ENCODE measurements around the gene HDDC2.
"Not testable (repeated sequence)": the region's sequence is repeated elsewhere in the genome, so short reads cannot be mapped to it uniquely, and the experiment has no call there.

HDDC2 gene

DNA sequence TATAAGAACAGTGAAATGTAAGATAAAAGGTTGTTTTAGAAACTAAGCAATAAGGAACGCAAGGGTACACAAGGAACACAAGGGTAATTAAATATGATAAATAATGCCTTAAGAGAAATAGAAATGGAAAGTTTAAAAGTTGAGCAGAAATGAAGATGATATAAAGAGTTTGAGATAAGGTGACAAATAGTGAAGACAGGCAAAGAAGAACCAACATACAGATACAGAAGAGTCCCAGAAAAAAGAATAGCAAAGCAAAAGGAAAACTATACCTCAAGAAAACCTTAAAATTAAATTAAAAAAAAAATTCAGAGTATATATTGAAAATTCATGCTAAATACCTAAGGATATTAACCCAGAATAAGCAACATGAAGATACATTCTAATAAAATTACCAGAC, 16.4 kb downstream of the HDDC2 start:
- TF ChIP-seq, protein P1, sequence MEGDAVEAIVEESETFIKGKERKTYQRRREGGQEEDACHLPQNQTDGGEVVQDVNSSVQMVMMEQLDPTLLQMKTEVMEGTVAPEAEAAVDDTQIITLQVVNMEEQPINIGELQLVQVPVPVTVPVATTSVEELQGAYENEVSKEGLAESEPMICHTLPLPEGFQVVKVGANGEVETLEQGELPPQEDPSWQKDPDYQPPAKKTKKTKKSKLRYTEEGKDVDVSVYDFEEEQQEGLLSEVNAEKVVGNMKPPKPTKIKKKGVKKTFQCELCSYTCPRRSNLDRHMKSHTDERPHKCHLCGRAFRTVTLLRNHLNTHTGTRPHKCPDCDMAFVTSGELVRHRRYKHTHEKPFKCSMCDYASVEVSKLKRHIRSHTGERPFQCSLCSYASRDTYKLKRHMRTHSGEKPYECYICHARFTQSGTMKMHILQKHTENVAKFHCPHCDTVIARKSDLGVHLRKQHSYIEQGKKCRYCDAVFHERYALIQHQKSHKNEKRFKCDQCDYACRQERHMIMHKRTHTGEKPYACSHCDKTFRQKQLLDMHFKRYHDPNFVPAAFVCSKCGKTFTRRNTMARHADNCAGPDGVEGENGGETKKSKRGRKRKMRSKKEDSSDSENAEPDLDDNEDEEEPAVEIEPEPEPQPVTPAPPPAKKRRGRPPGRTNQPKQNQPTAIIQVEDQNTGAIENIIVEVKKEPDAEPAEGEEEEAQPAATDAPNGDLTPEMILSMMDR (conservative IDR thresholded peaks at IDR 0.05; ENCODE audit: low read length): no peak
- H3K4me3 ChIP-seq (ENCODE audit: low read length): no peak overlapping the region
- DNase-seq (ENCODE audit: low read depth): no peak

DNA sequence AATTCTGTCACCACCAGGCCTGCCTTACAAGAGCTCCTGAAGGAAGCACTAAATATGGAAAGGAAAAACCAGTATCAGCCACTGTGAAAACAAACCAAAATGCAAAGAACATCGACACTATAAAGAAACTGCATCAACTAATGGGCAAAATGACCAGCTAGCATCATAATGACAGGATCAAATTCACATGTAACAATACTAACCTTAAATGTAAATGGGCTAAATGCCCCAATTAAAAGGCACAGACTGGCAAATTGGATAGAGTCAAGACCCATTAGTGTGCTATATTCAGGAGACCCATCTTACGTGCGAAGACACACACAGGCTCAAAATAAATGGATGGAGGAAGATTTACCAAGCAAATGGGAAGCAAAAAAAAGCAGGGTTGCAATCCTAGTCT, 19.3 kb downstream of the HDDC2 start:
- H3K4me3 ChIP-seq (ENCODE audit: low read length); DNase-seq (ENCODE audit: low read depth): not testable (repeated sequence)

DNA sequence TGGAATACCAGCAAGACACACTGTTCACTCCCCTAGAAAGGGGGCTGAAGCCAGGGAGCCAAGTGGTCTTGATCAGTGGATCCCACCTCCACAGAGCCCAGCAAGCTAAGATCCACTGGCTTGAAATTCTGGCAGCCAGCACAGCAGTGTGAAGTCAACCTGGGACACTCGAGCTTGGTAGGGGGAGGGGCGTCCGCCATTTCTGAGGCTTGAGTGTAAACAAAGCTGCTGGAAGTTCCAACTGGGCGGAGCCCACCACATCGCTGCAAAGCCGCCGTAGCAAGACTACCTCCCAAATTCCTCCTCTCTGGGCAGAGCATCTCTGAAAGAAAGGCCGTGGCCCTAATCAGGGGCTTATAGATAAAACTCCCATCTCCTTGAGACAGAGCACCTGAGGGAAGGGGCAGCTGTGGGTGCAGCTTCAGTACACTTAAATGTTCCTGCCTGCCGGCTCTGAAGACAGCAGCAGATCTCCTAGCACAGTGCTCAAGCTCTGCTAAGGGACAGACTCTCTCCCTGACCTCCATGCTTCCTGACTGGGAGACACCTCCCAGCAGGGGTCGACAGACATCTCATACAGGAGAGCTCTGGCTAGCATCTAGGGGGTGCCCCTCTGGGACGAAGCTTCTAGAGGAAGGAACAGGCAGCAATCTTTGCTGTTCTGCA, 21.3 kb downstream of the HDDC2 start:
- DNase-seq (ENCODE audit: low read depth); H3K4me3 ChIP-seq (ENCODE audit: low read length): not testable (repeated sequence)

- TF ChIP-seq, protein P1 (conservative IDR thresholded peaks at IDR 0.05; ENCODE audit: low read length): no peak
These were observed 21.8 kb downstream of the HDDC2 start for GRCh38 chr6:125279961-125280360.

GRCh38 chr6:125277838-125278237, 23.9 kb downstream of the HDDC2 start:
- no peak overlapping the region for H3K4me3 ChIP-seq (ENCODE audit: low read length)
- no peak for DNase-seq (ENCODE audit: low read depth)
- TF ChIP-seq, protein P1 (conservative IDR thresholded peaks at IDR 0.05; ENCODE audit: low read length): no peak

More at GRCh38 chr6:125279961-125280360, 21.8 kb downstream of the HDDC2 start:
- no peak overlapping the region for H3K4me3 ChIP-seq (ENCODE audit: low read length)
- no peak for DNase-seq (ENCODE audit: low read depth)

DNA sequence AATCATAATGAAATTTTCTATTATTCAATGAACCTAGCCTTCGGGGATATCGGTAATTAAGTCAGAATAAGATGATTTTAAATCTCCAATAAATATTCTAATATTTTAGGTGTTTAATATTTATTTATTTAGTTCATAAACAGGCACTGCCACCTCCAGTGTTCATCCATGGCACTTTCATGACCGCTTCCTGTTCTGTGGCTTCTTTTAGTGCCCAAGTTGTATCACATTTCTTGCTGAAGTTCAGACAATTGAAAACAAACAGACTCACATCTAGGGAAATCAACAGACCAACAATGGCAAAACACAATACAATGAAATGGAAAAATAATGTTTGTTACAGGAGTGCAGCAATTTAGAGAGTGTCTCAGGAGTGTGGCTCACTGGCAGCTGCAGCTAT, 26.0 kb downstream of the HDDC2 start:
- no peak overlapping the region for H3K4me3 ChIP-seq (ENCODE audit: low read length)
- no peak for DNase-seq (ENCODE audit: low read depth)
- TF ChIP-seq, protein P1 (conservative IDR thresholded peaks at IDR 0.05; ENCODE audit: low read length): no peak

DNA sequence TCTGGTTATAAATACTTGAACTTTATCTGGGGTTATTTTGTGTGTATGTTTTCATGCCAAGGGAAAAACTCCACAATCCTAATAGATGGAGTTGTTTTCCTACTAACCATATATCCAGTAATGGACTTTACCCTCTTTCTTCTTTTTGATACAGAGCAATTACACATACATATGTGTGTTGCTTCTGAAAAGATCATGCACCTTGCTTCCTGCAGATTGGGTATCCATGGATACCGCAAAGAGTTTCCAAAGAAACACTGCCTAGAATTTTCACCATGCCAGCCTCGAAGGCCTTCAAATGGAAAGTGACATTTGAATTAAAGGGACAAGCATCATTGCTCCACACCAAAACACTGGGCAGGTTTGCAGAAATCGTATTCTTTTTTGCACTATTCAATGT, 26.8 kb downstream of the HDDC2 start:
- DNase-seq (ENCODE audit: low read depth): no peak
- TF ChIP-seq, protein P1 (conservative IDR thresholded peaks at IDR 0.05; ENCODE audit: low read length): no peak
- H3K4me3 ChIP-seq (ENCODE audit: low read length): no peak overlapping the region

DNA sequence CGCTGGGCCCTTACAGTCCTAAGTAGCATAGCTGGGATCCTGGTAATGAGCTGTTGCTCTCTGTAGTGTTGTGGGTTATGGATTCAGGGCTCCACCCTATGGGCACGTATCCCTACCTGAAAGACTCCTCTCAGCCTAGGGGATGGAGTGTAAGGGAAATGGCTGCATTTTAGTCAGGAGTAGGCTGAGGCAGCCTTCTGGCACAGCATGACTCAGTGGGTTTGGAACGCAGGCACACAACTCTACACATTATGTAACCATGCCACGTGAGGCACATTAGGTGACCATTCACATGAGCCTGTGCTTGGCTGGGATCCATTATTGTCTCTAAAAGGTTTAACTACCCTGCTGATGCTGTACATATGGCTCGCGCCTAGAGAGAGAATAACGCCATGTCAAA, 27.8 kb downstream of the HDDC2 start:
- H3K4me3 ChIP-seq (ENCODE audit: low read length): no peak overlapping the region
- DNase-seq (ENCODE audit: low read depth): no peak
- TF ChIP-seq, protein P1 (conservative IDR thresholded peaks at IDR 0.05; ENCODE audit: low read length): no peak

All from AG10803 (cell line).